Astrocyte of the spinal cord (primary cell): ENCODE results near the gene TNIP2.
"Not testable (repeated sequence)": the region's sequence is repeated elsewhere in the genome, so short reads cannot be mapped to it uniquely, and the experiment has no call there.

ENCODE experiments used
- DNase-seq: peaks from one replicate; pipeline ENCODE4 v3.0.0; 2011; ENCODE audit warnings: low read depth, low spot score
- H3K4me3 ChIP-seq: 2 replicates; pipeline ENCODE4 v1.5.1; 2011; ENCODE audit warnings: low read depth, mild to moderate bottlenecking, low read length, moderate library complexity
- CTCF ChIP-seq: IDR thresholded peaks from 2 replicates; pipeline ENCODE4 v1.5.1; 2012; ENCODE audit warnings: low read depth, mild to moderate bottlenecking, low read length, inconsistent platforms
- in situ Hi-C: cut with HindIII; loops from 2 replicates; pipeline ENCODE4 v1.10.0; 2017; ENCODE audit warnings: low sequenced_read_pairs

Gene TNIP2

DNA sequence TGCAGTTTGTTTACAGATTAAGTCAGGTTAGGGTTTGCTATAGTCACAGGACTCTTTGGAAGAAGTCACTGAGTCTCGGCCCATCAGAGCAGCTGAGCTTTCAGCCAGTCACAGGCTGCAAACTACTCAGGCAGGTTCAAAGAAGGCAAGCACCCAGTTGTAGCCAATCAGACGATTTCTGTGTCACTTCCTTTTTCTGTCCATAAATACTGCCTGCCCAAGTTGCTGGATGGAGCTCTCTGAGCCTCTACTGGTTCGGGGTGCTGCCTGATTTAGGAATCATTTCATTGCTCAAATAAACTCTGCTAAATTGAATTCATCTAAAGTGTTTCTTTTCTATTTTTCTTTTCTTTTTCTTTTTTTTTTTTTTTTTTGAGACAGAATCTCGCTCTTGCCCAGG lies 29.5 kb upstream of the TNIP2 start:
- no peak overlapping the region for H3K4me3 ChIP-seq
- DNase-seq: no peak
- no peak for TF ChIP-seq CTCF
- in situ Hi-C loops: no loop called here

DNA sequence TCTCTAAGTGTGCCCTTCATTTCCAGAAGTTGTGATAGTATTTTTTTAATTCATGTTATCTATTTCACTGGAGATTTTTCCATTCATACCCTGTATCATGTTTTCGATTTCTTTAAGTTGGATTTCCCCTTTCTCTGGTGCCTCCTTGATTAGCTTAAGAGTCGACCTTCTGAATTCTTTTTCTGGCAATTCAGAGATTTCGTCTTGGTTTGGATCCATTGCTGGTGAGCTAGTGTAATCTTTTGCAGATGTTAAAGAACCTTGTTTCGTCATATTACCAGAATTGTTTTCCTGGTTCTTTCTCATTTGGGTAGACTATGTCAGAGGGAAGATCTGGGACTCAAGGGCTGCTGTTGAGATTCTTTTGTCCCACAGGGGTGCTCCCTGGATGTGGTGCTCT lies 27.7 kb upstream of the TNIP2 start:
- no peak for DNase-seq
- in situ Hi-C loops: no loop called here
- TF ChIP-seq CTCF: no peak
- H3K4me3 ChIP-seq: no peak overlapping the region

DNA sequence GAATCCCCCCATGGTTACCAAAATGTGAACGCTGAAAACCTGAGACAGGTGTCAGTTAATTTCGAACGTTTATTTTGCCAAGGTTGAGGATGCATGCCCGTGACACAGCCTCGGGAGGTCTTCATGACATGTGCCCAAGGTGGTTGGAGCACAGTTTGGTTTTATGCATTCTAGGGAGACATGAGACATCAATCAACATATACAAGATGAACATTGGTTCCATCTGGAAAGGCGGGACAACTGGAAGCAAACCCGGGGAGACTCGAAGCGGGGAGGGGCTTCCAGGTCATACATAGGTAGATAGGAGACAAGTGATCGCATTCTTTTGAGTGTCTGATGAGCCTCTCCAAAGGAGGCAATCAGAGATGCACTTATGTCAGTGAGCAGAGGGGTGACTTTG lies 25.8 kb upstream of the TNIP2 start:
- H3K4me3 ChIP-seq: no peak overlapping the region
- no peak for DNase-seq
- TF ChIP-seq CTCF: no peak
- in situ Hi-C loops: no loop called here

GRCh38 chr4:2780643-2781042 lies 24.5 kb upstream of the TNIP2 start:
- in situ Hi-C loops, DNase-seq, H3K4me3 ChIP-seq: not testable (repeated sequence)

DNA sequence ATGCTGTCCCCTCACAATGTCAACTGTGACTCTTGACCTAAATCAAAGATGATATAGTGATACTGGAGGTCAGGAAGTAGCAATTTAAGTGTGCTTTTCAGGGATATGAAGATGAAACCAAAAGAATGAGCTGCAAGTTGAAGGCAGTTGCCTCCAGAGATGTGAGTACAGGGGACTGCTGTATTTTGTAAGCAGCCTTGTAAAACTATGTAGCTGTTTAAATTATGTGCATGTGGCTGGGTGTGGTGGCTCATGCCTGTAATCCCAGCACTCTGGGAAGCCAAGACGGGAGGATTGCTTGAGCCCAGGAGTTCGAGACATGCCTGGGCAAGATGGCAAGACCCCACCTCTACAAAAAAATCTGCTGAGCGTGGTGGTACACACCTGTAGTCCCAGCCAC lies 15.1 kb upstream of the TNIP2 start:
- in situ Hi-C loops: no loop called here
- no peak overlapping the region for H3K4me3 ChIP-seq
- TF ChIP-seq CTCF: no peak
- no peak for DNase-seq

DNA sequence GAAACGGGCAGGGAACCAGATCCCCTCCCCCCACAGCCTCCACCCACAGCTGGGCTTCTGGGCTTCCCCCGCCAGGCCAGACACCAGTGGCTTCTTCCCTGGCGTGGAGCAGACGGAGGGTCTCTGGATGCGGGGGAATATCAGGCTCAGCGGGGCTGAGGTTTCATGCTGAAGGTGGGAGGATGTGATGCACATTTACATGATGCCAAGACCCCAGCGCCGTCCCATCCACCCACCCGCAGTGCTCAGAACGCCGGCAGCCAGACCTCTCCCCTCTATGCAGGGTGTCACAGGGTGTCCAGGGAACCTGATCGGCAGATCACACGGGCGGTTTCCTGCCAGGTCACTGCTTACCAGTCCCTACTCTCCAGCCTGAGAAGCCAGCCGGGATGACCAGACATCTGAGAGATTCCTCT lies 12.8 kb upstream of the TNIP2 start:
- H3K4me3 ChIP-seq: no peak overlapping the region
- in situ Hi-C loops: no loop called here
- DNase-seq: no peak
- no peak for TF ChIP-seq CTCF

DNA sequence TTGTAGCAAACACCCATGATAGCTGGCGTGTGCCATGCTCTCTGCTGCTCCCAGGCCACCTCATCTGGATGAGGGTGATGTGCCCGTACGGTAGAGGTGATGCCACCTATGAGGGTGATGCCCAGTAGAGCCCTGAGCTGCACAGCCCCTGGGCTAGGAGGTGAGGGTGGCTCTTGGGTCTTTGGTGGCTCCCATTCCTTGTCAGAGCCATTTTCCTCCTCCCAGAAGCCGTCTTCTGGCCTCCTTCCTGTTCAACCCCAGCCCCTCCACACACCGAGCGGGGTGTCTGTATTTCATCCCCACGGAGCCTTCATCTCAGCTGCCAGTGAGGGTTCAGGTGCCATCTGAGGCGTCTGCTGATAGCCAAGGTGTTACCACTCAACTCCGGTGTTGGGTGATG lies 12.0 kb upstream of the TNIP2 start:
- in situ Hi-C loops: no loop called here
- TF ChIP-seq CTCF: no peak
- H3K4me3 ChIP-seq: no peak overlapping the region
- no peak for DNase-seq
